K562 (cell line): ENCODE measurements around the gene VPS13D. TPM values are rescaled to one million over a fixed set of nuclear protein-coding genes. Genes with fewer than 3 reads are reported as not detected.

Experiments
- CBX3 ChIP-seq, 2 experiments: IDR thresholded peaks; 1 replicate in 1 of 2; 2 replicates in 1 of 2; pipeline ENCODE4 v1.6.1; 2012; ENCODE audit warnings: inconsistent platforms in 2 of 2, low read length in 2 of 2, borderline replicate concordance in 1 of 2, control low read depth in 1 of 2
- CREB3 ChIP-seq: fragments of 450-650 bp; conservative IDR thresholded peaks from 2 replicates; pipeline ENCODE4 v1.6.1; 2016; ENCODE audit warnings: missing genetic modification characterization, low read depth, mild to moderate bottlenecking, missing compliant biosample characterization, moderate library complexity
- CREB5 ChIP-seq: fragments of 250-450 bp; sonication (Bioruptor Pico); IDR thresholded peaks from 2 replicates; pipeline ENCODE4 v1.5.0; 2020; ENCODE audit warnings: mild to moderate bottlenecking
- DEAF1 ChIP-seq: fragments of 450-650 bp; formaldehyde crosslinking; IDR thresholded peaks from 2 replicates; pipeline ENCODE4 v1.4.0; 2020; ENCODE audit warnings: mild to moderate bottlenecking, moderate library complexity
- FOSL1 ChIP-seq: fragments of 200-800 bp; sonication (Bioruptor generic); conservative IDR thresholded peaks from 2 replicates; pipeline ENCODE4 v1.6.1; 2016; ENCODE audit warnings: missing genetic modification characterization, missing compliant biosample characterization
- GABPB2 ChIP-seq: fragments of 250-450 bp; sonication (Bioruptor Pico); conservative IDR thresholded peaks from 2 replicates; pipeline ENCODE4 v1.5.1; 2021; ENCODE audit warnings: mild to moderate bottlenecking
- GTF2E2 ChIP-seq: fragments of 200-800 bp; sonication (Bioruptor generic); IDR thresholded peaks from 2 replicates; pipeline ENCODE4 v1.6.1; 2016; ENCODE audit warnings: missing genetic modification characterization, missing compliant biosample characterization
- HCFC1 ChIP-seq: IDR thresholded peaks from 2 replicates; pipeline ENCODE4 v1.6.1; 2012; ENCODE audit warnings: low read depth, low read length, improper control_type of control experiment
- MTF1 ChIP-seq: fragments of 250-450 bp; sonication (Bioruptor Pico); IDR thresholded peaks from 2 replicates; pipeline ENCODE4 v1.9.0; 2021; ENCODE audit warnings: moderate library complexity, mild to moderate bottlenecking, inconsistent platforms, borderline replicate concordance
- MXD1 ChIP-seq: fragments of 250-450 bp; sonication (Bioruptor Pico); IDR thresholded peaks from 2 replicates; pipeline ENCODE4 v1.8.0; 2021; ENCODE audit warnings: borderline replicate concordance, mild to moderate bottlenecking, moderate library complexity; ENCODE audit not compliant: poor library complexity, severe bottlenecking
- NRF1 ChIP-seq, 2 experiments: fragments of 450-650 bp; IDR thresholded peaks in 1 of 2; conservative IDR thresholded peaks in 1 of 2; 2 replicates each; pipeline ENCODE4 v1.6.1; 2014; ENCODE audit warnings: mild to moderate bottlenecking in 2 of 2
- PRPF4 ChIP-seq: fragments of 200-400 bp; formaldehyde crosslinking; IDR thresholded peaks from one replicate; pipeline ENCODE4 v1.6.1; 2017; ENCODE audit warnings: low read length, low read depth, mild to moderate bottlenecking; ENCODE audit not compliant: insufficient read depth, poor library complexity, severe bottlenecking
- RHOXF2B ChIP-seq: fragments of 250-450 bp; sonication (Bioruptor Pico); conservative IDR thresholded peaks from 2 replicates; pipeline ENCODE4 v1.5.1; 2021
- TAL1 ChIP-seq: fragments of 450-650 bp; IDR thresholded peaks from 2 replicates; pipeline ENCODE4 v1.6.1; 2016; ENCODE audit warnings: mild to moderate bottlenecking
- TBL1XR1 ChIP-seq, 2 experiments: IDR thresholded peaks; 2 replicates each; pipeline ENCODE4 v1.6.1; 2012; ENCODE audit warnings: improper control_type of control experiment in 2 of 2, low read length in 2 of 2, mild to moderate bottlenecking in 1 of 2
- ZHX1 ChIP-seq: fragments of 150-350 bp; conservative IDR thresholded peaks from 2 replicates; pipeline ENCODE4 v1.6.1; 2014; ENCODE audit warnings: low read length
- ZKSCAN3 ChIP-seq: fragments of 250-450 bp; sonication (Bioruptor Pico); IDR thresholded peaks from 2 replicates; pipeline ENCODE4 v1.4.0; 2020
- ZKSCAN8 ChIP-seq: fragments of 200-800 bp; sonication (Bioruptor generic); IDR thresholded peaks from 2 replicates; pipeline ENCODE4 v1.6.1; 2016; ENCODE audit warnings: missing genetic modification characterization, missing compliant biosample characterization
- ZNF133 ChIP-seq: fragments of 250-450 bp; sonication (Bioruptor Pico); IDR thresholded peaks from 2 replicates; pipeline ENCODE4 v1.4.0; 2020; ENCODE audit warnings: mild to moderate bottlenecking
- ZNF41 ChIP-seq: fragments of 250-450 bp; sonication (Bioruptor Pico); conservative IDR thresholded peaks from 2 replicates; pipeline ENCODE4 v1.4.0; 2020; ENCODE audit warnings: mild to moderate bottlenecking
- ZNF589 ChIP-seq: fragments of 200-800 bp; sonication (Bioruptor generic); IDR thresholded peaks from 2 replicates; pipeline ENCODE4 v1.6.1; 2016; ENCODE audit warnings: low read depth, missing genetic modification characterization, missing compliant biosample characterization
- polyA plus RNA-seq, 8 experiments: library from polyadenylated mRNA; depleted of rRNA in 4 of 8; stranded (reverse) in 5 of 8; unstranded in 3 of 8; fragments of >200 nt; fragmentation: Nextera tagmentation in 2 of 8; fragmentation: Illumina TruSeq in 1 of 8; extraction: Ambion mirVana in 2 of 8; extraction: Trizol in 1 of 8; gene quantifications; 2 replicates each; pipeline versions ENCODE4 v1.2.1 to v1.2.3, GENCODE V29; 2011 to 2014; ENCODE audit warnings: inconsistent platforms in 1 of 8, missing spikeins in 1 of 8
- total RNA-seq, 7 experiments: library from RNA; depleted of rRNA in 6 of 7; stranded (reverse); fragments of >200 nt in 6 of 7; fragmentation: Illumina TruSeq in 2 of 7; extraction: Trizol in 2 of 7; gene quantifications; 2 replicates each; pipeline versions ENCODE4 v1.2.1 to v1.2.3, GENCODE V29; 2011 to 2021; ENCODE audit warnings: low replicate concordance in 1 of 7

The VPS13D gene
- total and polyA plus RNA-seq, 9 of the 15 experiments (the other 6 are each of a cell fraction or from before 2014, with no cell fraction given), result 6.1 to 51.5 (median 38.5) TPM

- TF ChIP-seq CREB5 (CRISPR knock-in tag) (no peak), DEAF1 (CRISPR knock-in tag) (no peak), TAL1 (peak; percentile 59; the same call in 1 of the 2 replicates), CBX3 (IDR thresholded peaks at IDR 0.05; ENCODE audit: borderline replicate concordance in 1 of 2, low read length in 2 of 2) (0 out of 3 replicates have a peak, but pooled peaks of 1 of the 2 experiments have one; percentile 34), GABPB2 (CRISPR knock-in tag) (no peak), MTF1 (CRISPR knock-in tag) (no peak), ZNF133 (CRISPR knock-in tag) (no peak), ZNF589 (no peak), CREB3 (tag) (no peak), ZHX1 (no peak), ZKSCAN8 (CRISPR knock-in tag) (no peak), TBL1XR1 (IDR thresholded peaks at IDR 0.05; ENCODE audit: low read length in 2 of 2) (peak in 1 of 2 experiments; percentile 24; a peak in 1 of 4 replicates), RHOXF2B (CRISPR knock-in tag) (no peak), FOSL1 (peak; percentile 77), PRPF4 (no peak), GTF2E2 (tag) (no peak), NRF1 (conservative IDR thresholded peaks at IDR 0.05 in 1 of 2, IDR thresholded peaks at IDR 0.05 in 1 of 2) (no peak), HCFC1 (no peak), ZNF41 (CRISPR knock-in tag) (no peak), MXD1 (CRISPR knock-in tag) (no peak), ZKSCAN3 (CRISPR knock-in tag) (no peak)
Measured at GRCh38 chr1:12460911-12461621, 231.2 kb downstream of the VPS13D start (continued).
